Kidney tubule cell (primary cell): Measurements from ENCODE around the gene PURA.
"Not testable (repeated sequence)": the region's sequence is repeated elsewhere in the genome, so short reads cannot be mapped to it uniquely, and the experiment has no call there.

ENCODE experiments used
- DNase-seq: peaks from one replicate; pipeline ENCODE4 v3.0.0-alpha.2; 2018; ENCODE audit warnings: low spot score

Gene PURA

DNA sequence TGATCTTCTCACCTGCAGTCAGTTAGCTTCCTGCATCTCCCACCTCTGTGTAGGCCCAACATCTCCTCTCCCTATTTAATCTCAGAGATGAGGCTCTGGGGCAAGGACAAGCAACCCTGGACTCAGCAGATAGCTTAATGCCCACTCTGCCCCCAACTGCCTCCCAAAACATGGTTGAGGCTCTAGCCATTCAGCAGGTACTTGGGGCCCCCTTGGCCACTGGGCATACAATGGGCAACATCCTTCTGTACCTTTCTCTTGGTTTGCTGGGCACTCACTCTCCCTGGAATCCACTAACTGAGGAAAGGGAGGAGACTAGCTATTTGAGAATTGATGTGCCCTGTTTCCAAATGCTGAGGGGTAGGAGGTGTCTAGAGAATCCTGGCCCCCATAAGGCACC lies 21.2 kb downstream of the PURA start:
- DNase-seq: no peak

DNA sequence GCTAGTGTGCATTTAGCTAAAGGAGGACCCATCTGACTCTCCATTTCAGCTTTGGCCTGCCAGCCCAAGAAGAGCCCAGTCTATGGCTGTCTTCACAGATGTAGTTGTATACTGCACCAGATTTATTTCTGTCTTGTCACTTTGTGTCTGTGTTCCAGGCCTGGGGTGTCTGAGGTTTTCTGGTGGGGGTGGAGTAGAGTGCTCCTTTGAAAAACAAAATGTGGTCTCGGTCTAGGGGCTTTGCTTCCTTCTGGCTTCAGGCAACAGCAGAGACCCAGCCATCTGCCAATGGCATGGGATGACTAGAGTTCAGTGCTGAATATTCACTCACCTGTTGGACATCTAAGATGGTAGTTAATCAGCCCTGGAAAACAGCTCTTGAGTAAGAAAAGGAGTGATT lies 22.7 kb downstream of the PURA start:
- DNase-seq: no peak

DNA sequence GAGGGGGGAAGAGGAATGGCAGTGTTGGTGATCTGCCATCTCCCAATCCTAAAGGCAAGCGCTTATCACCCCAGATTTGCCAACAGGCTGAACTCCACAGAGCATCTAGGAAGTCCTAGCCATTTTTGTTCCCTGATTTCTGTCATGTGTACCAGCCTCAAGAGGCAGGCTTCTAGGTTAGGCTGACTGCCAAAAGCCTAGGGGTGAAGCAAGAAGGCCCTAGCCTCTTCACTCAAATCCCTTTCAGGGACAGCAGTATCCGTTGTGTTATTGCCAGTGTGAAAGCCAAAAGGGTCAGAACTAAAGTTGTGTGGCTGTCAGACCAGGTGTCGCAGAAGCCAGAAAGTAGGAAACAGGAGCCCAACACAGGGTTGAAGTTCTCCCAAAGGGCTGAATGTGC lies 26.5 kb downstream of the PURA start:
- no peak for DNase-seq

DNA sequence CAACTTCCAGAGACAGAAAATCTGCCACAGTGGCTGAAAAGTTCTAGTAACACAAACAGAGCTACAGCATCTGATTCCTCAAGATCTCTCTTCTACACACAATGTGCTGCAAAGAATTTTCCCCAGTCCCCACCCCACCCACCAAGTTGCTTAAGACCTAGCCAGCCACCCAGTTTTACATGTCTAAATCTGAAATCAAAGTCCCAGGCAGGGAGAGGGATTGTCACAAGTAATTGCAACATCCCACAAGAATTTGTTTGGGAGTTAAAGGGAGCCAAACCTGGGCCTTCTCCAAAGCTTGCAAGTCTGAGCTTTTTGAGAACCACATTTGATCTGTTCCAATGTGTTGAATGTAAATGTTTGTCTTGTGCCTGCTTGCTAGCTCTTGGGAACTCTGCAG lies 27.3 kb downstream of the PURA start:
- no peak for DNase-seq

DNA sequence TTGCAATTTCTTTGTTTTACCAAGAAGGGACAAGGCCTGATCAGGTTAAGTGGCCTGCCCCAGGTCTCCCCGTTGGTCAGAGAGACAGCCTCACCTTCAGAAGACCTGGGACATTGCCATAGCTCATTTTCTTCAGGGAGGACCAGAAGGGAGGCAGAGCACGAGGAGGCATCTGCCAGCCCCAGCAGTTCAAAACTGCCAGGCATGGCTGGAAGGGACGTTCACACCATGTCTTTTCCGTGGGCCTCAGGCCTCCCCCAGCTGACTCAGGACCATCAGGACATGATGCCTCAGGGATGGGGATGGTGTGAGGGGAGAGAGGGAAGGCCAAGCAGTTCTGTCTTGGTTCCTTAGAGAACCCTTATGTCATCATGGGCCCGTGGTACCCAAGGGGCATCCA lies 28.3 kb downstream of the PURA start:
- no peak for DNase-seq

DNA sequence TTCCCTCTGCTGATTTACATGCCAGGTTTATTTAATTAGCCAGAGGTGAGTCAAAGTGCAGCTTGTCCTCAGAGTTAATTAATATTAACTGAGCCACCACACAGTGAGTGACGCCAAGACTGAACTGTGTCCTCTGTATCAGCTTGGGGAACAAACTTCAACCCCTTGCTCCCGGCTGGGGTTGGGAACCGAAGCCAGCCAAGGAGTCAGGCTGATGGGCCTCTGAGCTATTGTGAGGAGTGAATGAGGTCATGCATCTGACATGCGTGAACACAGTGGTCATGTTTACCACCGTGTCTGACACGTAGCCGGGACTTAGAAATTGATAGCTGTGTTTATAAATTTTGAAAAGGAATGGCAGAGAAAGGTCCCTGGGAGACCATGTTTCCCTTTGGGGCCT lies 28.9 kb downstream of the PURA start:
- DNase-seq: peak; percentile 19

DNA sequence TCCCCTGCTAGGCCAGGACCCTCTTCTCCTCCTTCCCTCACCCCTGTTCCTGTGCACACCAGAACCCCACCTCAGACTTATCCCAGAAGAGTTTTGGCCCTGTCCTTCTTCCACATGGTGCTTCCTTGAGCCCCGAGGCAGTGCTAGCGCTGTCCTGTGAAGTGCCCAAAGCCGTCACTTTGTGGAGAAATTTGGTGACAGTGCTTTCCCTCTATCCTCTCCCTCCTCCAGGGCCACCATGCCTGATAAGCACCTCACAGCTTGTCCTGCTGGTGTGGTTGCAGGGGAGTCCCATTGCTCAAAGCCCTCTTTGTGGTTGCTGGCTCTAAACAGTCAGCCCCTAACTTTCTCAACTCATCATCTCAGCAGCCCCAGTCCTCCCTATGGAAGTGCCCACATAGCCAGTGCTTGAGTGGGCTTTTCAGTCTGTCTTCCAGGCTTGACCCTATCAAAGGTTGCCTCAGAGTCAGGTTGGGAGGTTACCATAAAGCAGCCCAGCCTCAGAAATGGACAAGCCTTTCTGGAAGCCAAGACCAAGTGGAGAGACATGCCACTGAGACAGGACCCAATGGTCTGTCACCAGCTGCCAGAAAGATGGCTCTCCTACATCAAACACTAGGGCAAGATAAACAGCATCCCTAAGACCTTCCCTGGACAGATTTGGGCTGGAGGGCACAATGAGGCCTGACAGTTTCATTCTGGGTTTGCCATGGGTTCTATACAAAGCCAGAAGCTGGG lies 29.8 kb downstream of the PURA start:
- DNase-seq: no peak

DNA sequence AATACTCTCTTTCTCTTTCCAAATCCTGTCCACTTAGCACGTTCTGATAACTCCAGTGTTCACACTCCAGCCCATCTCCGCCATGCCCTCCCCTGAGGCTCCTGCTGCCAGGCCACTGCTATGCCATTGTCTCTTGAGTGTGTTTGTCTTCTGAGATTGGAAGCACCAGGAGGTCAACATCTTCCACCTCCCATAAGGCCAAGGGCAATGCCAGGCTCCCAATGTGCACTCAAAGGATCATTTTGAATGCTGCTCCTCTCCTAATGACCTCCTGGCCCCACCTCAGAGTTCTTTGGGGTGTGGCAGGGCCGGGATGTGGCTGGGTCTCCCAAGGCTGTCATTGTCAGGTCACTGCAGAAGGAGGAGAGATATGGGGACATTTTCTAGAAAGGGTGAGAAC lies 31.3 kb downstream of the PURA start:
- no peak for DNase-seq

DNA sequence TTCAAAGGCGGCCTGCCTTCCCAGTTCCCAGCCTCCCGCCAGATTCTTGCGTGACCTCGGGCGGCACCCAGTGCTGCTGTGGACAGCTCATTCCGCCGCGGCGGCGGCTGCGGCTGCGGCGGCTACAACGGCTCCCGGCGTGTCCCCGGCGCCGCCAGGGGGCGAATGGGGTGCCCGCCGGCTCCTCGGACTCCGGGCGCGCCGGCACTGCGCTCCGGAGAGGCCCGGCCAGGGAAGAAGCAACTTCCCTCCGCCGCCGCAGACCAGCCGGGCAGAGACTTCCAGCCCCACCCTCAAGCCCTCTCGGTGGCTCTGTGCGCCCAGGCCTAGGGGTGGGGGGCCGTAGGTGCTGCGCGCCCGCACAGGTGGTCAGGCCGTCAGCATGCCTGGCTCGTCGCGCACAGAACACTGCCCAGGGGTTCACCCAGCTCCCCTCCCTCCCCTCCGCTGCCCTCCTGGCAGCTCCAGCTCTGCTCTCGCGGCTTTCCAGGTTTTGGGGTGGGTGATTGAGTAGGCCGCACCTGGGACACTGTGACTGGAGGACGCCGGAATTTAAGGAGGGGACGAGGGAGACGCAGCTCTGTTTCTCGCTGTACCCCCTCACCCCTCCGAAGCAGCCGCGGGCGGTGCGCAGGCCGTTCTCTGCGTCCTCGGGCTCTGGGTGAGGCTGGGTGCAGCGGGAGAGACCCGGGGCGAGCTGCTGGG lies 32.1 kb downstream of the PURA start:
- DNase-seq: peak; percentile 80

DNA sequence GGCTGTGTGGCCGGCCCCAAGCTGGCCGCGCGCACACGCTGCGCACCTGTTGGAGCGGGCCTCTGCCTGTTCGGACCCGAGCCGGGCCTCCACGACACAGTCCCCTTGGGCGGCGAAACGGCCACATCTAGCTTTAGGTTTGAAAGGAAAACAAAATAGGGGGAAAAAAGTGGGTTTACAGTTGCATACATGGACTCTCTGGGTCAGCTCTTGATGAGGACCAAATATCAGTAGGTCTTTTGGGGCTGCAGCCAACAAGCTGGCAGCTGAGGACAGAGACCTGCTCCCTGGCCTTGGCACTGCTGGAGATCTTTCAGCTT lies 32.6 kb downstream of the PURA start:
- no peak for DNase-seq

DNA sequence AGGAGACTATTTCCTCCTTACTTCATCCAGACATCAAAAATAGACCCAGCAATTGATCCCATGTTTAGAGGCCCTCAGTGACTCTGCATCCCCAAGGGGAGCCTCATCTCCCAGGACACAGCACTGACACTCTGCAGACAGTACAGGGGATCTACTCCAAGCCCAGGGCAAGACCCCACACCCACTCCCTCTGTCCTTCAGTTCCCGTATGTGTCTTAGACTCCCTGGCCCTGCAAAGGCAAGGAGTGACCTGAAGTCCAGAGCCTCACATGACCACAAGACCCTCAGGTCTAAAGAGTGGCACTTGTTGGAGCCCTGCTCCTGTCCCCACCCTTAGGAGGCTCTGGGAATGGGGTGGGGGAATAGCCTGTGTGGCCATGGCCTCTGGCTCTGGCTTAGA lies 33.6 kb downstream of the PURA start:
- no peak for DNase-seq

DNA sequence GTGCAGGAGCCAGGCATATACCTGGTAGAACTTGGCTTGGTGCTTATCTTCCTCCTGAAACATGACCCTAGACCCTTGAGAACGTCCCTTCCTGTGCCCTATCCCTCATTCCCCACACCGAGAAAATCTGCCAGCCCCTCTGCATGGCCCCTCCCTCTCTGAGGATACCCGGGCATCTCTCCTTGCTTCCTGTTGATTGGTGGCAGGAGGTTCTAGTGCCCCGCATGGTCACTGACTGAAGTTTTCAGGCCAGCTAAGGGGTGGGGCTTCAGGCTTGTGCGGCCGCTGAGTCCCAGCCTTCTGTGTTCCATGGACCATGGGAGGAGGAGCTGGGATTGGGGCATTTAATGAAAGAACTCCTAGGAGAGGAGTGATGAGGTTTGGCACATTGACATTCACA lies 34.6 kb downstream of the PURA start:
- DNase-seq: peak; percentile 32

DNA sequence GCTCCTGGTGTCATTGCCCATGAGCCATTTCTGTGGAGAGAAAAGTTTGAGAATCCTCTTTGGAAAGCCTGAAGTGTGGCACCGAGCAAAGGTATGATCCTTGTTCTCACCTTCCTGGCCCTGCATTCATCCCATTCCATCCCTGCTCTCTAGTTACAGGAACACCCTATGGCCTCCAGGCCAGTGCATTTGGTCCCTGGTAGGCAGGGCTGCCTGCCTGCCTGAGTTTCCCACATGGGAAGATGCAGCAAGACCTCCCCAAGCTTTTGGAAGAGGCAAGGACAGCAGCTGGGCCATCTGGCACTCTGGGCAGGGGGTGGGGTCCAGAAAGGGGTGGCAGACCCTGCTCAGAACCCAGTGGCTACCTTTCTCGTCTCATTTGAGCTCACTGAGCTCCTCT lies 36.3 kb downstream of the PURA start:
- no peak for DNase-seq

DNA sequence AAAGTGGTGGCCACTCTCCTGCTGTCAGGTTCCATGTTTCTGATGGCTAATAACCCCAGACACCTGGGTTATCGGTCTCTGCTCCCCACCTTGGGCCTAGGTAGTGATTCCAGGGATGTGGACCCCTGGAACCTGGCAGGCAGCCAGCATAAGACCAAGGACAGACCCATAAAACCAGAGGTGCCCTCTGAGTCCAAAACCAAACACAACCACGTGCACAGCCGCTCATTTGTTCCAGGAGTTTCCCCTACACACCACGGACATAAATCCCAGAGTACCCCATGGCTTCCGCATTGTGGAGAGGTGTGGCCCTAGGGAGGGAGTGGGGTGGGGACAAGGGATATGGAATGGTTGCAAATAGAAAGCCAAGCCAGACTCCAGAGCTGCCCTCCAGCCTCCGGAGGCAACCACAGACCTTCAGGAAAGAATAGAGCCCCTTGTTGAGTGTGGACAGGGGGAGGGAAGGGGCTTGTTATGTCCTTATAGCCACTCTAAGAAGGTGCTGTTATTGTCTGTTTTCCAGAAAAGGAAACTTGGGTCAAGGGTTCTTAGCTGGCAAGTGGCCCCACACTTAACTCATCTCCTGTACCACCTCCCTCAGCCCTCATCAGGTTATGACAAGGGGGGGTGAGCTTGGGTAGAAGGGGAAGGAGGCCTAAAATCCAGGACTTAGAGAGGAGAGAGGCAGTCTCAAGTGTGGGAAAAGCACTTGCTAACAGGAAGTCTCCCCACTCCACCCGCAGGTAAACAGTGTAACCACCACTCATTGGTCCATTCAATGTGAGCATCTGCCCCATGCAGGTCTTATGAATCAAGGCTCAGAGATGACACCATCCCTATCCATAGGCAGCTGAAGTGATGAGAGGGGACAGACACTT lies 37.5 kb downstream of the PURA start:
- no peak for DNase-seq

DNA sequence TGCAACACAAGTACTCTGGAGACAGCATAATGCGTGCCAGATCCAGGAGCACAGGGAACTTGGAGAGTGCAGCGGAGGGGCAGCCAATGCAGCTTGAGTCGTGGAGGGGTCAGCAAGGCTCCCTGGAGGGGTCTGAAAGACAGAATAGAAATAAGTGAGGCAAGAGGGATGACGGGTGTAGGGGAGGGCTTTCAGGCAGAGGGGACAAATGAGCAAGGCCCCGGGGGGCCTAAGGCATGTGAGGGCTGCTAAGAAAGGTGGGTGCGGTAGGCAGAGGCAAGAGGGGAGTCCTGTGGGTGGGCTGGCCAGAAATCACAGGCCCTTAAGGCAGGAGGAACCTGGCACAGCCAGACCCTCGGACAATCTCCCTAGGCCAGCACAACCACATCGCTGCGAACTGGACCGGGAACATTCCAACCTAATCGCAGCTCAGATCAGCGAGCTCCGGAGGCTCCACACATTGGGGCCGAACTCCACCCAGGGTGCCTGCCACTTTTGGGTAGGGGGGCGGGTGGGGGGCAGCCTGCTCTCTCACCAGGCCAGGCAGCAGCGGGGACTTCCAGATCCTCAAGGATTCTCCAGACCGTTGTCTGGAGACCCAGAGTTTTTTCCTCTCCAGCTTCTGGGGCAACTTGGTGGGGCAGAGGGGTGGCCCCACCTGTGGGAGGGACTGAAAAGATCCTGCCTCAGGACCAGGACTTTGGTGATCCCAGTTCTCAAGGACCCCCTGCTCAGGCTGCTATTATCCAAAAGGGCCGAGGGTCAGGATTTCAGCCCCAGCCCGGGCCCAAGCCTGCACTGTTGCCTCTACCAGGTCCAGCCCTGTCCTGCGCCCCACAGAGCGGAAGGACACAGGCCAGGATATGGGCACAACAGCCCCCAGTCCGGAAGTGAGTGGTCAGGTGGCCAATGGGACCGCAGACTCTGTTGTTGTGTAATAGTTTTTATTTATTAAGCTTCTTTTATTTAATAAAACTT lies 38.4 kb downstream of the PURA start:
- DNase-seq: no peak

DNA sequence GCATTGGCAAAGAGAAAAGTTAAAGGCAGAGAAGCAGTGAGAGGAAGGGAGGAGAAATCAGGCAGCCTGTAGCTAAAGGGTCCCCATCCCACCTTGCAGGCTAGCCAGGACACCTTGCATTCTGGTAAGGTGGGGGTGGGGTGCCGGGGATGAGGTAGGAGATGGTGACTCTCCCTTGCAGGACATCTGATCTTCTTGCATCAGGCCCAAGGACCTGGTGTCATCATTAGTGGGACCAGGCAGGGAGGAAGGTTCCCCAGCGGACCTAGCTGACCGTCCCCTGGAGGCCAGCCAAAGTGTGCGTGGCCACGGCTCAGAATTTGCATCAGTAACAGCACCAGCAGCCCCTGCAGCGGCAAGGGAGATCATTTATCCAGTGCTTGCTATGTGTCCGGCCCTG lies 39.3 kb downstream of the PURA start:
- no peak for DNase-seq

DNA sequence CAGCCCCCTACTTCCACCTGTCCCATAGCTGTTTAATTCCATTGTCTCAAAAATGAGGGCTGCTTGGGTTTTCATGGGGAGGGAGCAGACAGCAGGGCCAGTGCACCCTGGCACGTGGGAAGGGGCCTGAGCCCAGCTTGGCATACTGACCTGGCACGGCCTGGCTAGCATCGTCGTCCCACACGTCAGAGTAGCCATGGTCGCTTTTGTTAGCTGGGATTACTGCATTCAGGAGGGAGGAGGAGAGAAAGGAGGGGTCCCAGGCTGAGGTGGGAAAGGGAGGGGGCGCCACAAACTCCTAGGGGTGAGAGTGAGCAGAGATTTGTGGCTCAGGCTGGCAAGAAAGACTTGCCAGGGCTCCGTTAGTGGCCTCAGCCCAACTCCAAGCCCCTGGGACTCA lies 40.0 kb downstream of the PURA start:
- DNase-seq: no peak

DNA sequence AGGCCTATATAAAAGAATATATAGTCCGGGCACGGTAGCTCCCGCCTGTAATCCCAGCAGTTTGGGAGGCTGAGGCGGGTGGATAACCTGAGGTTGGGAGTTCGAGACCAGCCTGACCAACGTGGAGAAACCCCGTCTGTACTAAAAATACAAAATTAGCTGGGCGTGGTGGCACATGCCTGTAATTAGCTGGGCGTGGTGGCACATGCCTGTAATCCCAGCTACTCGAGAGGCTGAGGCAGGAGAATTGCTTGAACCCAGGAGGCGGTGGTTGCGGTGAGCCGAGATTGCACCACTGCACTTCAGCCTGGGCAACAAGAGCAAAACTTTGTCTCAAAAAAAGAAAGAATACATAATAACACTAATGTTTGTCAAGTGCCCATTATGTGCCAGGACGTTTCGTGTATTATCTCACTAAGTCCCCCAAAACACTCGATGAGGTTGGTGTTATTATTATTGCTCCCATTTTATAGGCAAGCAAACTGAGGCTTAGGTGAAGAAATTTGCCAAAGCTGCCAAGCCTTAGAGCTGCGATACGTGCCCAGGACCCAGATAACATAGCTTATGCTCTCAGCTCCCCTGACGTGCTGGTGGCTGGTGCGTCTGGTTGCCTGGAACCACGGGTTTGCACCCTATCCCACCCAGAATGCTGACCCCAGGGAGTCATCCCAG lies 40.9 kb downstream of the PURA start:
- DNase-seq: not testable (repeated sequence)

DNA sequence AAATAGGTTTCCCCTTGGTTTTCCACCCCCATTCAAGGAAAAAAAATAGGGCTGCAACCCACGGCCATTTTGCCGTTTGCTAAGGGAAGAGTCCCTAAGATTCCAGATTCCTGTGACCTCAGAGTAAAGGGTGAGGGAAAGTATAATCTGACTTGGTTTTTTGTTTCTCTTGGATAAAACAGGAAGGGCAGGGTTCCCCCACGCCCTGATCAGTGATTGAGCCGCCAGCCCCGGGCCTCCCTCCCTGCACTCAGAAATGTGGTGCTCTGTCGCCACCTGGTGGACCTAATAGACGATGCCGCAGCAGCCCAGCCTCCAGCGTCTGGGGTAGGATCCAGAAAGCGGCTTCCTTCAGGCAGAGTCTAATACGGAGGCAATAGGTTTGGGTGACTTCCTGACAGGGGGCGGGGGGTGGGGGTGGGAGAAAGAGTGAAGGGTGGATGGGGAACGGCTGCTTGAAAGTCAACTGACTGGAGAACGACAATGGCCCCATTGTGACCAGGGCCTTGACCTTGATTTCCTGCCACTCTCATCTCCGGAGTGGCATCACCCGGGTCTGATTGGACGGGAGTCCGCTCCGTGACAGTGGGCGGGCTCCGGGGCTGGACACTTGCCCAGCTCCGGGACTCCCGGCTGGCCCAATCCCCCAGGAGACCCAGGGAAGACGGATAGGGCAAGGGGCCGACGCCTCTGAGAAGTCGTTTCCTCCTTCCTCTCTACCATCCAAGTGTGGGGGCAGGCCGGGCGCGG lies 43.3 kb downstream of the PURA start:
- DNase-seq: peak; percentile 86
